GM12865 (cell line): ENCODE measurements around the gene DIP2C.
"Not testable (repeated sequence)": the region's sequence is repeated elsewhere in the genome, so short reads cannot be mapped to it uniquely, and the experiment has no call there.

Experiments
- DNase-seq: peaks from one replicate; pipeline ENCODE4 v3.0.0; 2010; ENCODE audit warnings: low read depth
- H3K4me3 ChIP-seq: 2 replicates; pipeline ENCODE4 v1.5.1; 2011; ENCODE audit warnings: mild to moderate bottlenecking, low read depth, low read length, control low read depth
- TF ChIP-seq, protein P1 (sequence below): IDR thresholded peaks from 2 replicates; pipeline ENCODE4 v1.5.1; 2011; ENCODE audit warnings: low read length, control low read depth, low read depth, inconsistent platforms; ENCODE audit not compliant: insufficient read depth; ENCODE audit errors: missing control alignments

DIP2C gene

DNA sequence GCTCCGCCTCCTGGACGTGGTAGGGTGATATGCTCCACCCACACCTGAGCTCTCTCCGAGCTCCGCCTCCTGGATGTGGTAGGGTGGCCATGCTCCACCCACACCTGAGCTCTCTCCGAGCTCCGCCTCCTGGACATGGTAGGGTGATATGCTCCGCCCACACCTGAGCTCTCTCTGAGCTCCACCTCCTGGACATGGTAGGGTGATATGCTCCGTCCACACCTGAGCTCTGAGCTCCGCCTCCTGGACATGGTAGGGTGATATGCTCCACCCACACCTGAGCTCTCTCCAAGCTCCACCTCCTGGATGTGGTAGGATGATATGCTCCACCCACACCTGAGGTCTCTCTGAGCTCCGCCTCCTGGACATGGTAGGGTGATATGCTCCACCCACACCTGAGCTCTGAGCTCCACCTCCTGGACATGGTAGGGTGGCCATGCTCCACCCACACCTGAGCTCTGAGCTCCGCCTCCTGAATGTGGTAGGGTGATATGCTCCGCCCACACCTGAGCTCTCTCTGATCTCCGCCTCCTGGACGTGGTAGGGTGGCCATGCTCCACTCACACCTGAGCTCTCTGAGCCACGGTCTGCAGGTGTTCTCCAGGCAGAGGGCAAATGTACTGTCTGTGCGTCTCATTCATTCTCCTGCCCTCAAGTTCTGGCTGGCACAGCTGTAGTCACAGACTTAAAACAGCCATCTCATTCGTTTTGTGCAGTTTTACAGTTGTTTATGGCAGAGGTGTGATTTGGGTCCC is 252.4 kb downstream of the DIP2C start:
- DNase-seq, result no peak

DNA sequence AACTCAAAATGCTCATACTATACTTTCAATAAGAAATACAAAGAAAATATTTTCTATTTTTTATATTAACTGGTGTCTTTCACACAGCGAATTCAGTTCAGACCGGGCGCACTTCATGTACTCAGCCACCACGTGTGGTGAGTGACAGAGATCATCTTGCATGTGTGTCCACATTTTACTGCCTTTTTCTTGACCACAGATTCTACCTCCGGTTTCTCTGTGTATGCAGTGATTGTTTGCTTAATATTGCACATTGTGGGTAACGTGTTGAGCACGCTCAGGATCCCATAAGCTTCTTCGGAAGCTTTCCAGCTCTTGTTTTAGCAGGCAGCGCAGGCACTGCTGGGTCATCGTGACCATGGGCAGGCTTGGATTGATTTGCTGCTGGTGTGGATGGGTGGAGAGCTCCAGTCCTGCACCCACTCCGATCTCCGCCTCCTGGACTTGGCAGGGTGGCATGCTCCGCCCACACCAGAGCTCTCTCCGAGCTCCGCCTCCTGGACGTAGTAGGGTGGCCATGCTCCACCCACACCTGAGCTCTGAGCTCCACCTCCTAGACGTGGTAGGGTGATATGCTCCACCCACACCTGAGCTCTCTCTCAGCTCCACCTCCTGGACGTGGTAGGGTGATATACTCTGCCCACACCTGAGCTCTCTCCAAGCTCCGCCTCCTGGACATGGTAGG is 253.3 kb downstream of the DIP2C start:
- no peak overlapping the region for H3K4me3 ChIP-seq
- TF ChIP-seq, protein P1, sequence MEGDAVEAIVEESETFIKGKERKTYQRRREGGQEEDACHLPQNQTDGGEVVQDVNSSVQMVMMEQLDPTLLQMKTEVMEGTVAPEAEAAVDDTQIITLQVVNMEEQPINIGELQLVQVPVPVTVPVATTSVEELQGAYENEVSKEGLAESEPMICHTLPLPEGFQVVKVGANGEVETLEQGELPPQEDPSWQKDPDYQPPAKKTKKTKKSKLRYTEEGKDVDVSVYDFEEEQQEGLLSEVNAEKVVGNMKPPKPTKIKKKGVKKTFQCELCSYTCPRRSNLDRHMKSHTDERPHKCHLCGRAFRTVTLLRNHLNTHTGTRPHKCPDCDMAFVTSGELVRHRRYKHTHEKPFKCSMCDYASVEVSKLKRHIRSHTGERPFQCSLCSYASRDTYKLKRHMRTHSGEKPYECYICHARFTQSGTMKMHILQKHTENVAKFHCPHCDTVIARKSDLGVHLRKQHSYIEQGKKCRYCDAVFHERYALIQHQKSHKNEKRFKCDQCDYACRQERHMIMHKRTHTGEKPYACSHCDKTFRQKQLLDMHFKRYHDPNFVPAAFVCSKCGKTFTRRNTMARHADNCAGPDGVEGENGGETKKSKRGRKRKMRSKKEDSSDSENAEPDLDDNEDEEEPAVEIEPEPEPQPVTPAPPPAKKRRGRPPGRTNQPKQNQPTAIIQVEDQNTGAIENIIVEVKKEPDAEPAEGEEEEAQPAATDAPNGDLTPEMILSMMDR, result no peak
- DNase-seq, result no peak

More for the DNA sequence above, 252.4 kb downstream of the DIP2C start:
- no peak overlapping the region for H3K4me3 ChIP-seq
- TF ChIP-seq, protein P1, result no peak

DNA sequence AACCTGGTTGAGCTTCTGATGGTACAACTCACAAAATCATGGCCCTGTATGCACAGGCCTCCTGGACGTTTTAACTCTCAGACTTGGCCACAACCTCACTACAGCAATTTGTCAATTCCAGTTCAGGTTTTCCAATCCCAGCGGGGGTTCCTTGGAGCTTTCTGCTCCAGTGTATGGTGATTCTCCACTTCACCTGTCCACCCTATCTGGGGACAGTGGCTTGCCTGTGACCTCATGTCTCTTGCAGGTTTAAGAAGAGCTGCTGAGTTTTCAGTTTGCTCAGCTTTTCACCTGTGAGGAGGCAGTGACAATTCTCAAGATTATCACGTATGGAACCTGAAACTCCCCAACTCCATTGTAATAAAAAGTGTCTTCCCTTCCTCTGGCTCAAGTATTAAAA is 254.1 kb downstream of the DIP2C start:
- no peak overlapping the region for H3K4me3 ChIP-seq
- no peak for DNase-seq
- TF ChIP-seq, protein P1, result no peak

DNA sequence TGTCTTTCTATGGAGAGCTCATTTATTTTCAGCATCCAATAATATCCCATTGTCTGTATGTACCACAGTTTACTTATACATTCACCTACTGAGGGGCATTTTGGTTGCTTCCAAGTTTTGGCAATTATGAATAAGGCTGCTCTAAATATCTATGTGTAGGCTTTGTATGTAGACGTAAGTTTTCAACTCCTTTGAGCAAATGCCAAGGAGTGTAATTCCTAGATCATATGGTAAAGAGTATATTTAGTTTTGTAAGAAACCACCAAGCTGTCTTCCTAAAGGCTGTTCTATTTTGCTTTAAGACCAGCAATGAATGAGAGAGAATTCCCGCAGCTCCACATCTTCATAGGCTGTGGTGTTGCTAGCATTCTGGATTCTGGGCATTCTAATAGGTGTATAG is 259.8 kb downstream of the DIP2C start:
- no peak overlapping the region for H3K4me3 ChIP-seq
- no peak for DNase-seq
- TF ChIP-seq, protein P1, result no peak

DNA sequence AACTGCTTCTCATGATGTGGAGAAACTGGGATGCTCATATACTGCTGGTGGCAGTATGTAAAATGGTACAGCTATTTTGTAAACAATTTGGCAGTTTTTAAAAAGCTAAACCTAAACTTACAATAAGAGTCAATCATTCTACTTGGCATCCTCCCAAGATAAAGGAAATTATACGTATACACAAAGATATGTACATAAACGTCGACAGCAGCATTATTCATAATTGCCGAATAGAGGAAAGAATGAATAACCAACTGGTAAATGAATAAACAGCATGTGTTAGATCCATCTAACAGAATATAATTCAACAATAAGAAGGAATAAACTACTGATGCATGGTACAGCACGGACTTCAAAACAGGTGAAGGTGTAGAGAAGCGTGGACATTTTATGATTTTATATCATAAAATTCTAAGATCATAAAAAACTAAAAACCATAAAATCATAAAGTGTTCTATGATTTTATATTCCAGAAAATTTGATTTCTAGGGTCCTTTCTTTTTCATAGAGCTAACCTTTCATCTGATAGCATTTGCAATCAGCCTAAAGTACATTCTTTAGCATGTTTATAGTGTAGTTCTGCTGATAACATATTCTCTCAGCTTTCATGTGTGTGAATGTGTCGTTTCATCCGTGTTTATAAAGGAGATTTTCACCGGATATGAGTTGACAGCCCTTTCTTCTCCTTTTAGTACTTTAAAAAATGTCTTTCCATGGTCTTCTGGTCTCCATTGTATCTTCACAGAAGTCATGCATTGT is 261.5 kb downstream of the DIP2C start:
- DNase-seq, result no peak
- TF ChIP-seq, protein P1, result no peak
- no peak overlapping the region for H3K4me3 ChIP-seq

DNA sequence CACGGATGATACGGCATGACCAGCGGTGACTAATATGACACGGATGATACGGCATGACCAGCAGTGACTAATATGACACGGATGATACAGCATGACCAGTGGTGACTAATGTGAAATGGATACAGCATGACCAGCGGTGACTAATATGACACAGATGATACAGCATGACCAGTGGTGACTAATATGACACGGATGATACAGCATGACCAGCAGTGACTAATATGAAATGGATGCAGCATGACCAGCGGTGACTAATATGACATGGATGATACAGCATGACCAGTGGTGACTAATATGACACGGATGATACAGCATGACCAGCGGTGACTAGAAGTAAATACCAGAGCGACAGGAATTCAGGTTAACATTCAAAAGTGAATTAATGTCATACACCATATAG is 264.1 kb downstream of the DIP2C start:
- not testable (repeated sequence) for H3K4me3 ChIP-seq, DNase-seq

DNA sequence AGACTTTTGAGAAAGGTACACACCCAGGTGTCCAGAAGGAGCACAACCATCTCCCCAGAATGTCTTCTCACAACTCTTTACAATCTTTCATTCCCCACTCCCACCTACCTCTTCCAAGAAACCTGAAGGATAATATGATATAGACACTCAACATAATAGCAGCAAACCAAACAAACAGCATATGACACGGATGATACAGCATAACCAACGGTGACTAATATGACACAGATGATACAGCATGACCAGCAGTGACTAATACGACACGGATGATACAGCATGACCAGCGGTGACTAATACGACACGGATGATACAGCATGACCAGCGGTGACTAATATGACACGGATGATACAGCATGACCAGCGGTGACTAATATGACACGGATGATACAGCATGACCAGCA is 264.7 kb downstream of the DIP2C start:
- not testable (repeated sequence) for DNase-seq, H3K4me3 ChIP-seq
